GM21390 (cell line): ENCODE measurements around the gene PEAR1.

Experiments
- ATAC-seq: cut with Tn5 transposase; IDR thresholded peaks from one replicate; pipeline ENCODE4 v1.9.1; 2021; ENCODE audit not compliant: unreplicated experiment

PEAR1 gene, protein sequence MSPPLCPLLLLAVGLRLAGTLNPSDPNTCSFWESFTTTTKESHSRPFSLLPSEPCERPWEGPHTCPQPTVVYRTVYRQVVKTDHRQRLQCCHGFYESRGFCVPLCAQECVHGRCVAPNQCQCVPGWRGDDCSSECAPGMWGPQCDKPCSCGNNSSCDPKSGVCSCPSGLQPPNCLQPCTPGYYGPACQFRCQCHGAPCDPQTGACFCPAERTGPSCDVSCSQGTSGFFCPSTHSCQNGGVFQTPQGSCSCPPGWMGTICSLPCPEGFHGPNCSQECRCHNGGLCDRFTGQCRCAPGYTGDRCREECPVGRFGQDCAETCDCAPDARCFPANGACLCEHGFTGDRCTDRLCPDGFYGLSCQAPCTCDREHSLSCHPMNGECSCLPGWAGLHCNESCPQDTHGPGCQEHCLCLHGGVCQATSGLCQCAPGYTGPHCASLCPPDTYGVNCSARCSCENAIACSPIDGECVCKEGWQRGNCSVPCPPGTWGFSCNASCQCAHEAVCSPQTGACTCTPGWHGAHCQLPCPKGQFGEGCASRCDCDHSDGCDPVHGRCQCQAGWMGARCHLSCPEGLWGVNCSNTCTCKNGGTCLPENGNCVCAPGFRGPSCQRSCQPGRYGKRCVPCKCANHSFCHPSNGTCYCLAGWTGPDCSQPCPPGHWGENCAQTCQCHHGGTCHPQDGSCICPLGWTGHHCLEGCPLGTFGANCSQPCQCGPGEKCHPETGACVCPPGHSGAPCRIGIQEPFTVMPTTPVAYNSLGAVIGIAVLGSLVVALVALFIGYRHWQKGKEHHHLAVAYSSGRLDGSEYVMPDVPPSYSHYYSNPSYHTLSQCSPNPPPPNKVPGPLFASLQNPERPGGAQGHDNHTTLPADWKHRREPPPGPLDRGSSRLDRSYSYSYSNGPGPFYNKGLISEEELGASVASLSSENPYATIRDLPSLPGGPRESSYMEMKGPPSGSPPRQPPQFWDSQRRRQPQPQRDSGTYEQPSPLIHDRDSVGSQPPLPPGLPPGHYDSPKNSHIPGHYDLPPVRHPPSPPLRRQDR

DNA sequence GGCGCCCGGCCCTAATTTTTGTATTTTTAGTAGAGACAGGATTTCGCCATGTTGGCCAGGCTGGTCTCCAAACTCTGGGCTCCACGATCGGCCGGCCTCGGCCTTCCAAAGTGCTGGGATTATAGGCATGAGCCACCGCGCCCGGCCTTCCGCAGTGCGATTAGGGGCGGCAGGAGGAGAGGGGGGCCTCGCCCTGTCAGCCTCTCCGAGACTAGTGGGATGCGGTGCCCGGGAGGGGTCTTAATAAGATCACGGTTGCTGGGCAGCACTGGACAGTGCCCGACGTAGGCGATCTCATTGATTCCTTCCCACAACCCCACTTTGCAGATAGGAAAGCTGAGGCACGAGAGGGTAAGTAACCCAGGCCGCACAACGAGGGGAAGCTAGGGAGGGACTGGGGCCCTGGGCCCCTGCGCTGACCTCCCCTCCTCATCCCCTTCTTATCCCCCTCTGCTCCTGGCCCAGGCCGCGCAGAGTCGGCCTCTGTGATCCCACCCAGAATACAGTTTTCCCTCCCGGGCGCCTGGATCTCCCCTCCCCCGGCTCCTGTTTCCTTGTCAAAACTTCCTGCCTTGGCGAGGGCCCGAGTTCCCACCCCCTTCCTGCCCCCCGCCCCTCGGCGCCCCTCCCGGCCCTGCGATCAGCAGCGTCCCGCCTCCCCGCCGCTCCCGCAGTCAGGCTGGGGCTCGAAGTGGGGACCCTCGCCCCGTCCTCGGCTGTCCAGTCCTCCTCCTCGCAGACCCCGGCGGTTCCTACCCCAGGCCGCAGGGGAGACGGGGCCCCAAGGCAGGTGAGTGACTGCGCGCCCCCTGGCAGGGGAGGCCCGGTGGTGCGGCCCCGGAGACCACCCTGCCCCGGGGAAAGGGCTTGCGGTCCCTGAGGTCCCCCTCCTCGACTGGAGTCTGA is at the start of gene PEAR1:
PEAR1 (plus strand) TSS at position 671 of the 906 bp plus-strand sequence. CDS start 10,209 bp downstream, outside the sequence.
- ATAC-seq: no peak

DNA sequence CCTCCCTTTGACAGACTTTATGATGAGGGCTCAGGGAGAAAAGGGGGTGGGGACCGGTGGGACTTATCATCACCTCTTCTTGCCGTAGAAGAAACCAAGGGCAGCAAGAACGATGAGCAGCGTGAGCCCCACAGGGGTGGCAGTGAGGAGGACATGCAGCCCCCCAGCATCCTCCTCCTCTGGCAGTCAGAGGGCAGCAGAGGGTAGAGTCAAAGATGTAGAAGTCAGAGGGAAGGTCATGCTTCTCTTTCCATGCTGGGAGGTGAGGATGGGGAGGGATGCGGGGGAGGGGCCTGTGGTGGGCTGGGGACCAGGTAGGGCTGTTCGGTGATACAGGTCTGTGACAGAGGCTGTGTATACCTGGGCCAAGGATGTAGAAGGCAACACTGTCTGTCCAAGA is 49.4 kb upstream of the PEAR1 start:
- ATAC-seq: no peak

DNA sequence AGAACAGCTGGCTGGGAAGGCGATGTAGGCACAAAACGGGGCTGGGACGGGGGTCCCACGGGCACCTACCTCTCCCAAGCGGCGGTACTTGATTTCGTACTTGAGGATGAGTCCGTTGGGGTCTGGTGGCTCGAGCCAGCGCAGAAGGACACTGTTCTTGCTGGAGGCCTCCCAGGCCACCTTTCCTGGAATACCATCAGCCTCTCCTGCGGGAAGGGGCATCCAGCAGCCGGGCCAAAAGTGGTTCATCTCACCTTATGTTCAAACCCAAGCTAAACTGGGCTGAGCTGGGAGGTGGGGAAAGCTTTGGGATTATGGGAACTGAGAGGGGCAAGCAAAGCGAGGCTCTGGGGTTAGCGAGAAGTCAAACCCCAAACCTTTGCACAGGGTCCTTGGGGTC is 48.9 kb upstream of the PEAR1 start:
- no peak for ATAC-seq

DNA sequence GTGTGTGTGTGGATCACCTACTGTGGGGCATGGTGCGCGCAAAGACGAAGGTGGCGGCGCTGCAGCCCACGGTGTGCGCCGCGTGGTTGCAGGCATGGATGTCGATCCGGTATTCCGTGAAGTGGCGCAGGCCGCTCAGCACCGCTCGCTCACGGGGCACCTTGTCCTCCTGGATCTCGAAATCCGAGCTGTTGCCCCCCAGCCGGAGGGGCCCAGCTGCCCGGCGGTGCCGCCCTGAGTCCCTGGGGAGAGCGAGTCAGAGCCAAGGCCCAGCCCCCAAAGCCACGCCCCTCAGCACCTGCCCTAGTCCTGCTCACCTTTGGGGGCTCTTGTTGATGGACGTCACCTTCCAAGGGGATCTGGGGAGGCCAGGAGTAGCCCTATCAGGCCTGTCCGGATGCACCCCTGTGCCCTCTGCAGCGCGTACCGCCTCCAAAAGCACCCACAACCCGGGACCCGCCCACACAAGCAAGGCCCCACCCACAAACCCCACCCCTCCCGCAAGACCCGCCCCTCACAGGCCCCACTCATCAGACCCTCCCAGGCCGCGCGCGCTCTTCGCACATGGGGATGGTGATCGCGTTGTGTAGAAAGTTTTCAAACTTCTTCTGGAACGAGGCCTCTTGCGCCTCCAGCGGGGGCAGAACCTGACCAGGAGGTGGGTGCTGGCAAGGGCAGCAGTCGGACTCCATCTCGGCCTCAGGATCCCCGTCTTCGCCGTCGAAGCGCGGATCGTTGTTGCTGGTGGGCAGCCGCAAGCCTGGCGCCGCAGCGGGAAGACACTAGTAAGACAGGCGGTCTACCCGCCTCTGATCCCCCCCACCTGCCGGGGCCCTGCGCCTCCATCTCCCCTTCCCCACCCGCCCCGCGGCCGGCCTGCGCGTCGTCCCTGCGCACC is 48.2 kb upstream of the PEAR1 start:
- ATAC-seq: no peak

DNA sequence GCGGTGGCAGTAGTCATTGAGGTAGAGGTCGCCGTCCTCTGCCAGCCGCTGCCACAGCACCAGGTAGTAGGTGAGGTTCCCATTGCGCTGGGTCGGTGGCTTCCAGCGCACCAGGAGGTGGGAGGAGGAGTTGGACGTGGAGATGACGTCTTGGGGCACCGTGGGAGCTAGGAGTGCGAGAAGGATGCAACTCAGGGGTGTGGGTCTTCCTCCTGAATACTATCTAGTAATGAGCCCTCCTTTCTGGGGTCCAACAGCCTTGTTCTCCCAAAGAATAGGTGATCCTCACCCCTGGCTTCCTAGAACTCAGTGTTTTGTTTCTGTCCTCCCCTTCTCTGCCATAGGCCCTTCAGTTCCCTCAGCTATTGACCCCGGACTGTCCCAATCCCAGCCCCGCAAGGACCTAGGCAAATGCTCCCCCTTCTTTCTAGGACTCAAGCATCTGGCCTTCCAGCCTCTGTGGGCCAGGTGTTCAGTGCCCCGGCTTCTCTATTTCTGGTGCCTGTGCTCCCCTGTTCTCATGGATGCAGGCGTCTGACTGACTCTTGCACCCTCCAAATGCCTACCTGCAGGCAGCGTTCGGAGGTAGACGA is 47.5 kb upstream of the PEAR1 start:
- ATAC-seq: no peak

DNA sequence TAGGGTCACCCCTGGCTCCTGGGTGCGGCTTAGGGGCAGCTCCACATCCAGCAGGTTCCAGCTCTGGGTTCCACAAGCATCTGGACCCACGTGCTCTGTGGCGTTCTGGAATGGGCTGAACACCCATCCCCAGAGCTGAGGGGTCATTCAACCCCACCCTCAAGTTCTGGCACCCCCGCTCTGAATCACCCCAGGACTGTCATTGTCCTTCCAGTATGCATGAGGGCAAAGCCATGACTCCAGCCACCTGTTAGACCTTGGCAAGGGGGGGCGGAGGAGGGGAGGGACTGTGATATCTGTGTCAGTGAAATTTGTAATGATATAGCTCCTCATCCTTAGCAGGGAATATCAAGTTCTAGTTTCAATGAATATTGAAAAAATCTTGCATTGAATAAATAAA is 46.9 kb upstream of the PEAR1 start:
- no peak for ATAC-seq

DNA sequence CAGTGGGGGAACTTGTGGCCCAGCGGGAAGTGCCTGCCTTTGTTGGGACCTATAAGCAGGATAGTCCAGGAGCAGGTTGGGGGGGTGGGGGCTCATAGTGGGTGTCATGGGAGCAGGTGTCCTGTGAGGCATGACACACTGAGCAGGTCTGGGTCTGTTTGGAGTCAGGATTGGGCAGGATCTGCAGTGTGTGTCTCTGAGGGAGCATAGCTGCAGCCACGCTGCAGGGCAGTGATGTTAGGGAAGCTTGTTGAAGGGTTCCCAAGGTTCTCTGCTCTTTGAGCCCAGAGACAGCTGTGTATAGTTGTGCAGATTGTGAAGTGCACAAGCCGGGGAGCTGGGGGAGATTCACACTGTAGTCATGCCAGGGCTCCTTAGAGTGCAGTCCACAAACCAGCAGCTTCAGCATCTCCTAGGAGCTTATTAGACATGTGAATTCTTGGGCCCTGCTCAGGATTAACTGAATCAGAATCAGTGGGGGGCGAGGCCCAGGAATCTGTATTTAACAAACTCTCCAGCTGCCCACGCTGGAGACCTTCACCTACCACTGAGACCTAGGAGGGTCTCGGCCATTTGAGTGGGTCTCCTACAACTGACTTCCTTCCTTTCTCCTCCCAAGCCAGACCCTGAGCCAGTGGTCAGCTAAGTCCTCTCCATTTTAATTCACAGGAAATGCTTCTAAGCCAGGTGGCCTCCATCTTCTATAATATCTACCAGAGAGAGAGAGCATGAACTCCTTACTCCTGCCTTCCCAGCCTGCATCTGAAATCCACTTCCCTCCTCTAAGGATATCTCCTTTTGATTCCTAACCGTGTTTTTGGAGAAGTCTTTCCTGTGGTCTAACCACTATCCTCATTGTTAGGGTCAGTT is 45.7 kb upstream of the PEAR1 start:
- no peak for ATAC-seq

DNA sequence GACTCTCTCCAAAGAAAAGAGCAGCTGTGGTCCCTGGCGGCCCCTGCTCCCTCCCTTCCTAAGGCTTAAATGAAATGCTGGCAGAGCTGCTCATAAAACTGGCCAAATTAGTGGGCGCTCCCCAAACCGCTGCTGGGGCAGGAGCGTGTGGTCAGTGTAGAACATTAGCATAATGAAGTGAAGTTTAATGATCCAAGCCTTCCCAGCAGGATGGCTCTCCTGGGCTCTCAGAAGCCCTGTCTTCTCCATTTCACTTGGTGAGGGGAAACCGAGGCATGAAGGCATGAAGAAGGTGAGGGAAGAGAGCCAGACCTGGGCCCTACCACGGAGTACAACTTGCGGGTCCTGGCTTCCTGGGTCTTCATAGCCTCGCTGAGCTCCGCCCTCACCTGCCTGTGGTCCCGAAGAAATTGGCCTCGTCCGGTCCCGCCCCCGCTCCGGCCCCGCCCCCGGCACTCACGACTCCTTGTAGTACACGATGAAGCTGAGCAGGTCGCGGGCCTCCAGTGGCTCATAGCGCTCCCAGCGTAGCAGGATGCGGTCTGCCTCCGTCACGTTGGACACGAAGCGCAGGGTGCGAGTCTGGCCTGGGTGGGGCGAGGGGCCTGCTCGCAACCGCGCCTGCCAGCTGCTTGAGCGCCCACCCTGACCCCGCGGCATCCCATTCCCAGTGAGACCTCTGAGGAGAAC is 44.9 kb upstream of the PEAR1 start:
- no peak for ATAC-seq

DNA sequence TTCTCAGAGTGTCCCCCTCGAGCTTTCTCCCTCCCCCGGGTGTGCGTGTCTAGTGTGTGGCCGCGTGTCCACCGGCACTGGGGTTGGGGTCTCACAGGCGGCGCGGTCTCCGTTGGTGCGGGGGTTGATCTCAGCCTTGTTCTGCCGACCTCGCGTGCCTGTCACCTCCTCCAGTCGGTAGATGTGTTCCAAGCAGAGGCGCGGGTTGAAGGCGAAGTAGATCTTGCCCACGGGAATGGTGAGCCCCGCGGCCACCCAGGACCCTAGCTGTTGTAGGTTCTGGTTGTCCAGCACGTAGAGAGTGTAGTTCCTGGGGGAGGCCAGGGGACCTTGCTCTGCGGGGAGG is 44.4 kb upstream of the PEAR1 start:
- no peak for ATAC-seq

DNA sequence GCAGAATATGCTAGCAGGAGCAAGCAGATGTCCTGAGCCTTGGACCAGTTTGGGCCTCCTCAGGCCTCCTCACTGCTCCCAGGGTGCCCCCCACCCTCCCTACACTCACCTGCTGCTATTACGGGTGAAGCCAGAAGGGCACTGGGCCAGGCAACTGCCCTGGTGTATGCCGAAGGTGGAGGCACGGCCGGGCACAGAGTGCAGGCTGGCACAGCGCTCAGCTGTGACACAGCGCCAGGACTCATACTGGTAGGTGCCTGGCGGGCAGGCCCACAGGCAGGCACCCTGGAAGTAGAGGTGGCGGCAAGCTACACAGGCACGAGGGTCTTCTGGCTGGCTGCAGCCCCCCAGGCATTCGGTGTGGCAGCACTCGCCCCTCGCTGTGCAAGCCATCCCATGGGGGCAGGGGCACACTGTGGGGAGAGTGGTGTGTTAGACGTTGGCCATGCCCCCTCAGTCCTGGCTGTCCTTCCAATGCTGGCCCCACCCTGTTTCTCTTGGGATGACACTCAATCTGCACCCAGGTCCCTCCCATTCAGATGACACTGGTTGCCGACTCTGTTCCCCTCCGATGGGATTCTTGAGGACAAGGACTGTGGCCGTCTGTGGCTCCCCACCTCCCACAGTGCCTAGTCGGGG is 41.6 kb upstream of the PEAR1 start:
- ATAC-seq: no peak

DNA sequence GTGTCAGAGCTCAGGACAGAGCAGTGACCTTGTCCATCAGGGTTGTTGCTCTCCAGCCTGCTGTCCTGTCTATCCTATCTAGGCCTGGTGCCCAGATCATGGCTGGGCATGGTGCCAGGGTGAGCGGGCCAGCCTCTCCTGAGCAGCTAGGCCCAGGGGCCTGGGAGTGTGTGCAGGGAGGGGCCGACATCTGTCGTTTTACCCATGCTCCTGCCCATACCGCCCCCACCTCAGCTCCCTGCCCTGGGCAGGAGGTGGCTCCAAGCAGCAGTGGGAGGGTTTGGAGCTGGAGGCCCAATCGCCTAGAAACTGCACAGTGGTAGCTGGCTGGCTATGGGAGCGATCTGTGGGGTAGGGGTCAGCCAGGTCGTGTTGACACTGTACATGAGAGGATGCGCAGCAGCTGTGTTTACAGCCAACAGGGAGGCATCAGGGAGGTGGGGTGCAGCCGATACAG is 41.1 kb upstream of the PEAR1 start:
- ATAC-seq: no peak

DNA sequence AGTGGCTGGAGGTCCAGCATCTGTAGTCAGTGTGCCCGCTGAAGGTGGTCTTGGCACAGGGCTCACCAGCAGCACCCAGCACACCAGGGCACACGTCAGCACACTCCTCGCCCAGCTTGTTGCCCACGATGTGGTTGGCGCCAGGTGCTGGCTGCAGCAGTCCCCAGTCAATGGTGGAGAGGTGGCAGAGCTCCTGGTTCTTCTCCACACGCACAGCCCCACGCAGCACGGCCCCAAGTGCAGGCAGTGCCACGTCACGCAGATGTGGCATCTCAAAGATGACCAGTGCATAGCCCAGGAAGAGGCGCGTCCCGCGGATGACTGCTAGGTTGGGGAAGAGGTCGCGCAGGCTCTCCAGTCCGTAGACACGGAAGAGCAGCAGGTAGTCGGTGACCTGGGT is 39.8 kb upstream of the PEAR1 start:
- ATAC-seq: no peak

DNA sequence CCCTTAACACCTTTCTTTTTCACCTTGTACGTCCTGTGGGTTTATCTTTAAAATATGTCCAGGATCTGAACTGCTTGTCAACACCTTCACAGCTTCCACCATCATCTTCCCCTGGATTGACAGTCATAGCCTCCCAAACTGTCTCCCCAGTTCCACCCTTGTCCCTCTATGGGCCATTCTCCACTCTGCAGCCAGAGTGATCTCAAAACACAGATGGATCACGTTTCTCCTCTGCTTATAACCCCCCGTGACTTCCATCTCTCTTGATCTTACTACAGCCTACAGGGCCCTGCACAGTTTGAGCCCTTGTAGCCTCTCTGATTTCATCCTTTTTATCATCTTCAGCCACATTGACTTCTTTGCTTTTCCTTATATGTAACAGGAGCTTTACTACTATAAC is 38.9 kb upstream of the PEAR1 start:
- no peak for ATAC-seq

DNA sequence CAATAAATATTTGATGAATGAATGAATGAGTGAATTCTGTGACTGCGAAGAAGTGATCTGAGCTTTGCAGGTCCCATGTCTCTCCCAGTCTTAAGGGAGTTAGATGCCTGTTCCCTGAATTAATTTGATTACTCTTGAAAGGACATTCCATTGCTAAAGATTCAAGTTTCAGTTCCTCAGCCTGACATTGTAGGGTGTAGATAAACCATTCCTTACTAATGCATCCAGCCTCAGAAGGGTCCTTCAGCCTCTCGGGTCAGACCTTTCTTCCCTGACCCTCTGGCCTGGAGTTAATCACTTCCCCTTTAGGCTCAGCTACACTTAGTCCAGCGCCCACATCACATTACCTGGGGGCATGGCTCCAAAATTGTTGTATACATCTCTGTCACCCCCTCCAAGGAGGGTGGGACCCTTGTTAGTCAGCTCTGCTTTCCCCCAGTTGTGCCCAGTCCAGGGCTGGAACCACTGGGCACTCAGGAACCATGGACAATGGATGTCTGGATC is 37.2 kb upstream of the PEAR1 start:
- ATAC-seq: no peak

DNA sequence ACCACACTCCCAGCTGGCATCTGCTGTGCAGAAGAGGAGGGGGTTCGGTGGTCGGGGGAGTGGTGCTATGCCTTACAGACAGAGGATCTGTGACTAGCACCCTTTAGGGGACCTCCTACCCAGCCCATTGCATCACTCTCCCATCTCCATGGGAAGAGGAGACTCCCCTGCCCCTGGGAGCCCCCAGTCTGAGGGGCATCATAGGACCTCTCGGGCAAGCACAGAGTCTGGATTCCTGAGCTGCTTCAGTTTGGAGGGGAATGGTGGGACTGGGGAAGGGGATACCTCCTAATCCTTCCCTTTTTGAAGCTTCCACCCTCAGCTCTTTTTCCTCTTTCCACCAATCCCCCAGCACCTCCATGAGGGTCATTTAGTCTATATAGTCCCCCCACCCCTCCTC is 36.0 kb upstream of the PEAR1 start:
- no peak for ATAC-seq

DNA sequence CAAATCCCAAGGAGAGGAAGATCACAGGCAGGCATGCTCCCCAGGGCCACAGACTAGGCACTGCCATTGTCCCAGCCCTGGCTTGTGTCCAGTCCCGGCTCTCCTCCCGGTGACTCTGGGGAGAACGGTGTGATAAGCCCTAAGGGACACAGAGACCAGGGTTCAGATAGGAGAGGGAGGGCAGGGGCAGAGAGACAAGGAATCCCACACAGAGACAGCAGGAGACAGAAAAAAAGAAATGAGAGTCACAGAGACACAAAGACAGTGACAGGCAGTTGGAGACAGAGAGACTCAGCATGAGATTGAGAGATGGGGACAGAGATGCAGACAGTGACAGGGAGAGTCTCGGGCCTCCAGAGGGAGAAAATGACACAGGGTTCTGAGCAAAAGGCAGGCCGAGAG is 35.0 kb upstream of the PEAR1 start:
- no peak for ATAC-seq

DNA sequence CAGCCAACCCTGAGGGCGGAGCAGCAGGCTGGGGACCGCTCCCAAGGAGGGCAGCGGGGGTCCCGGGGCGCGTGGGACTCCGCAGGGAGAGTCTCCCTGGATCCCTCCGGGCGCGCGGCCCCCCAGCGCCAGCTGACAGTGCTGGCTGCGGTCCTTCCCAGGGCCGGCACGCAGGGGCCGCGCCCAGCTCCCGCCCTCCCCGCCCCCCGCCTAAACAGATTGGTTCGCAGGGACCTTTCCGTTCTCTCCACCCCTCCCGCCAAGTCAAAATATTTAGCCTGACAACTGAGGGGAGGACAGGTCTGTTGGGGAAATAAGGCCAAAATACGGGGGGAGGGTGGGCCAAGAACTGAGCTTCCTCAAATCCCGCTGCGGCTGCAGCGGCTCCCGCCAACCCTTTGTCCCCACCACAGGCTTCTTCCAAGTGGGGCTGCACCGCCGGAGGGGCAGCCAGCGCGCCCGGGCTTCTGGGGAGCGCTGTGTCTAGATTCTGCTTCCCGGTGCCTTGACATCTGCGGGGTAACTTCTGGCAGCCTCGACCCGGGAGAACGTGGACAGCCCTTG is 34.5 kb upstream of the PEAR1 start, which contains the start of gene INSRR:
INSRR (minus strand) TSS at position 159 of the 564 bp plus-strand sequence. CDS start 496 bp downstream, outside the sequence.
- ATAC-seq: no peak
